GM12878 (cell line): ENCODE results near the gene CLEC16A. TPM values are rescaled to one million over a fixed set of nuclear protein-coding genes. Genes with fewer than 3 reads are reported as not detected.

ENCODE experiments used
- ATAC-seq: fragments of 200-7000 bp; cut with Tn5 transposase; 3 replicates; pipeline ENCODE4 v1.9.1; 2020; ENCODE audit warnings: mild to moderate bottlenecking, moderate library complexity
- BruUV-seq: library from RNA; stranded (reverse); fragments of 400-500 nt; replicated peaks from 2 replicates; lab custom pipeline; 2021; lab: Mats Ljungman, UMichigan
- CTCF ChIA-PET: fragments of 300-600 bp; sonication (Branson Sonifier 250); formaldehyde crosslinking; extraction: SDS; loops from one replicate; lab custom pipeline; 2021; ENCODE audit warnings: inconsistent platforms; lab: Yijun Ruan, JAX
- POLR2A ChIA-PET: fragments of 350-600 bp; formaldehyde crosslinking; extraction: SDS; loops from one replicate; lab custom pipeline; 2021; ENCODE audit warnings: inconsistent platforms; lab: Charles Lee
- RAD21 ChIA-PET: fragments of 300-600 bp; sonication (Branson Sonifier 250); formaldehyde crosslinking; loops from one replicate; lab custom pipeline; 2023; ENCODE audit warnings: antibody characterized with exemption; ENCODE audit not compliant: unreplicated experiment; lab: Charles Lee
- SMC1A ChIA-PET: fragments of 300-600 bp; sonication (Branson Sonifier 250); formaldehyde crosslinking; loops from one replicate; lab custom pipeline; 2023; ENCODE audit not compliant: unreplicated experiment, uncharacterized antibody; lab: Charles Lee
- DNase-seq: peaks from one replicate; pipeline ENCODE4 v3.0.0-alpha.2; 2011; ENCODE audit warnings: low read depth, low spot score
- FAIRE-seq: peaks from 3 replicates; lab custom pipeline; 2011; peaks lifted over from hg19 to GRCh38; lab: Jason Lieb, UNC
- H2AFZ ChIP-seq: 2 replicates; pipeline ENCODE4 v1.6.0; 2011; ENCODE audit warnings: low read depth, low read length, control low read depth; ENCODE audit not compliant: control insufficient read depth
- H3K27ac ChIP-seq: 2 replicates; pipeline ENCODE4 v1.5.1; 2011; ENCODE audit warnings: control low read depth; ENCODE audit not compliant: control insufficient read depth, insufficient read depth
- H3K27me3 ChIP-seq, 2 experiments: replicated peaks in 1 of 2; 2 replicates each; pipeline versions ENCODE4 v1.6.0 to v1.6.1; 2011; ENCODE audit warnings: low read length in 1 of 2; ENCODE audit not compliant: control insufficient read depth in 2 of 2, insufficient read depth in 2 of 2
- H3K36me3 ChIP-seq, 2 experiments: 2 replicates each; pipeline ENCODE4 v1.5.1; 2011; ENCODE audit warnings: low read length in 1 of 2; ENCODE audit not compliant: control insufficient read depth in 2 of 2, insufficient read depth in 2 of 2
- H3K4me1 ChIP-seq: 2 replicates; pipeline ENCODE4 v1.6.1; 2011; ENCODE audit warnings: mild to moderate bottlenecking, low read length, moderate library complexity, mixed read lengths; ENCODE audit not compliant: control insufficient read depth, insufficient read depth
- H3K4me2 ChIP-seq: 2 replicates; pipeline ENCODE4 v1.6.0; 2011; ENCODE audit warnings: control low read depth; ENCODE audit not compliant: control insufficient read depth, insufficient read depth
- H3K4me3 ChIP-seq: fragments of 200-600 bp; sonication (generic); 2 replicates; pipeline ENCODE4 v1.5.1; 2016
- H3K79me2 ChIP-seq: 2 replicates; pipeline ENCODE4 v1.6.0; 2011; ENCODE audit warnings: low read length; ENCODE audit not compliant: control insufficient read depth, insufficient read depth
- H3K9ac ChIP-seq: 2 replicates; pipeline ENCODE4 v1.8.0; 2011; ENCODE audit warnings: low read length, control low read depth, mixed read lengths; ENCODE audit not compliant: control insufficient read depth, insufficient read depth
- H3K9me3 ChIP-seq: replicated peaks from 3 replicates; pipeline ENCODE4 v1.5.1; 2011; ENCODE audit warnings: mild to moderate bottlenecking, low read length; ENCODE audit not compliant: control insufficient read depth, insufficient read depth
- H4K20me1 ChIP-seq: 2 replicates; pipeline ENCODE4 v1.6.0; 2011; ENCODE audit not compliant: control insufficient read depth, insufficient read depth
- BCL11A ChIP-seq: IDR thresholded peaks from 2 replicates; pipeline ENCODE4 v1.6.1; 2011; ENCODE audit warnings: low read depth, low read length
- BHLHE40 ChIP-seq, 2 experiments: fragments of 450-650 bp in 1 of 2; IDR thresholded peaks; 2 replicates each; pipeline ENCODE4 v1.6.1; 2011 to 2017; ENCODE audit warnings: low read depth in 2 of 2, borderline replicate concordance in 1 of 2, improper control_type of control experiment in 1 of 2, low read length in 1 of 2, mild to moderate bottlenecking in 1 of 2
- SP1 ChIP-seq: IDR thresholded peaks from one replicate; pipeline ENCODE4 v1.6.1; 2011; ENCODE audit warnings: low read depth, low read length
- WGBS: methylation state at CpG from one replicate; pipeline ENCODE4 v1.1.6; 2016; ENCODE audit warnings: low lambda C conversion rate; ENCODE audit not compliant: insufficient replicate concordance, insufficient coverage; ENCODE audit errors: missing lambda C conversion rate; 5-methylcytosine and 5-hydroxymethylcytosine counted together
- in situ Hi-C: fragments of 300-500 bp; cut with MboI; formaldehyde crosslinking; loops from 9 replicates; pipeline ENCODE4 v1.14.3; 2018; ENCODE audit warnings: mixed read lengths
- intact Hi-C: fragments of 100-400 bp; cut with micrococcal nuclease; formaldehyde crosslinking; loops from one replicate; pipeline ENCODE4 v1.14.2; 2022; ENCODE audit not compliant: unreplicated experiment
- polyA plus RNA-seq, 11 experiments: library from polyadenylated mRNA; depleted of rRNA in 4 of 11; unstranded in 6 of 11; stranded (reverse) in 5 of 11; fragments of >200 nt; fragmentation: Nextera tagmentation in 4 of 11; fragmentation: Illumina TruSeq in 1 of 11; extraction: Ambion mirVana in 4 of 11; extraction: Trizol in 1 of 11; gene quantifications; 1 replicate in 1 of 11; 2 replicates in 10 of 11; pipeline versions ENCODE4 v1.2.1 to v1.2.3, GENCODE V29; 2011 to 2016; ENCODE audit warnings: inconsistent platforms in 2 of 11, missing spikeins in 2 of 11, low read depth in 1 of 11
- total RNA-seq, 4 experiments: library from RNA; depleted of rRNA in 3 of 4; stranded (reverse); fragments of >200 nt in 3 of 4; fragmentation: Illumina TruSeq in 1 of 4; extraction: Trizol in 1 of 4; gene quantifications; 2 replicates each; pipeline versions ENCODE4 v1.2.1 to v1.2.3, GENCODE V29; 2013 to 2021
- TF ChIP-seq, protein P1 (sequence below): fragments of 450-650 bp; IDR thresholded peaks from 2 replicates; pipeline ENCODE4 v1.6.1; 2018; ENCODE audit warnings: borderline replicate concordance, mild to moderate bottlenecking; ENCODE audit not compliant: partially characterized antibody

Gene CLEC16A
- total and polyA plus RNA-seq, 10 of the 15 experiments (the other 5 are each of a cell fraction or from before 2014, with no cell fraction given), result 1.5 to 28.8 (median 19.2) TPM

DNA sequence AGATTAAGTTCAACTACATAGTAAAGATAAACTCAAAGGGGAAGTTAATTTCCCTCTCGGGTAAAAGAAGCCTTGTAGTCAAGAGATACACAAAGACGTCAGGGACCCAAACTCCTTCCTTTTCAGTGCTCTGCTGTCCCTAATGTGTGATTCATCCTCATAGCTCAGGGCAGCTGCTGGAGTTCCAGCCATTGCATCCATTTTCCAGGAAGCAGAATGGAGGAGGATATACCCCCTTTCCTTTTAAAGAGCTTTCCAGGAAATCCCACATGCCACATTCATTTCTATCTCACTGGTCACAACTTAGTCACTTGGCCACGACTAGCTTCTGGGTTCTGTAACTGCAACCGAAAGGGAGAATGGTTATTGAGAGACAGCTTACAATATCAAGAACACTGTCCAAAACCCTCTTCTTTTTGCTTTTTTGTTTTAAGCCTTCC lies 216.3 kb downstream of the CLEC16A start:
- POLR2A ChIA-PET, result no interaction called here
- H2AFZ ChIP-seq, result no peak overlapping the region
- no peak for FAIRE-seq
- peaks cover 7% of the 10 kb centered on the region for H3K4me1 ChIP-seq
- TF ChIP-seq BHLHE40 (IDR thresholded peaks at IDR 0.05; ENCODE audit: borderline replicate concordance in 1 of 2, low read depth in 2 of 2, low read length in 1 of 2) (no peak), SP1 (no peak), BCL11A (no peak)
- TF ChIP-seq, protein P1, sequence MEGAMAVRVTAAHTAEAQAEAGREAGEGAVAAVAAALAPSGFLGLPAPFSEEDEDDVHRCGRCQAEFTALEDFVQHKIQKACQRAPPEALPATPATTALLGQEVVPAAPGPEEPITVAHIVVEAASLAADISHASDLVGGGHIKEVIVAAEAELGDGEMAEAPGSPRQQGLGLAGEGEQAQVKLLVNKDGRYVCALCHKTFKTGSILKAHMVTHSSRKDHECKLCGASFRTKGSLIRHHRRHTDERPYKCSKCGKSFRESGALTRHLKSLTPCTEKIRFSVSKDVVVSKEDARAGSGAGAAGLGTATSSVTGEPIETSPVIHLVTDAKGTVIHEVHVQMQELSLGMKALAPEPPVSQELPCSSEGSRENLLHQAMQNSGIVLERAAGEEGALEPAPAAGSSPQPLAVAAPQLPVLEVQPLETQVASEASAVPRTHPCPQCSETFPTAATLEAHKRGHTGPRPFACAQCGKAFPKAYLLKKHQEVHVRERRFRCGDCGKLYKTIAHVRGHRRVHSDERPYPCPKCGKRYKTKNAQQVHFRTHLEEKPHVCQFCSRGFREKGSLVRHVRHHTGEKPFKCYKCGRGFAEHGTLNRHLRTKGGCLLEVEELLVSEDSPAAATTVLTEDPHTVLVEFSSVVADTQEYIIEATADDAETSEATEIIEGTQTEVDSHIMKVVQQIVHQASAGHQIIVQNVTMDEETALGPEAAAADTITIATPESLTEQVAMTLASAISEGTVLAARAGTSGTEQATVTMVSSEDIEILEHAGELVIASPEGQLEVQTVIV, result no peak
- CTCF ChIA-PET, result no interaction called here
- WGBS, result 40% methylated on average over 4 of the region's 4 CpGs
- no peak overlapping the region for H3K4me3 ChIP-seq
- ATAC-seq, result no peak
- H3K9ac ChIP-seq, result no peak overlapping the region
- peaks cover 0 to under 1% of the 10 kb centered on the region in 2 experiments; a peak in 2 of 4 replicates for H3K36me3 ChIP-seq
- no TSS peak for BruUV-seq
- in situ Hi-C loops (no loop called here), intact Hi-C loops (no loop called here)
- DNase-seq, result no peak
- H3K9me3 ChIP-seq, result no peaks in the 10 kb centered on the region
- no peaks in the 10 kb centered on the region for H4K20me1 ChIP-seq
- H3K27ac ChIP-seq, result no peak overlapping the region
- H3K4me2 ChIP-seq, result no peak overlapping the region
- H3K27me3 ChIP-seq, result no peaks in the 10 kb centered on the region
- SMC1A ChIA-PET, result interaction anchor here (0.6 to 1.8 kb wide), 10 partner anchors 9 to 151 kb away, joined by 3 to 5 read pairs (median 3); no protein-coding TSS in a partner anchor
- RAD21 ChIA-PET, result no interaction called here
- no peaks in the 10 kb centered on the region for H3K79me2 ChIP-seq
